ENCODE results near the gene FAM217B.

DNA sequence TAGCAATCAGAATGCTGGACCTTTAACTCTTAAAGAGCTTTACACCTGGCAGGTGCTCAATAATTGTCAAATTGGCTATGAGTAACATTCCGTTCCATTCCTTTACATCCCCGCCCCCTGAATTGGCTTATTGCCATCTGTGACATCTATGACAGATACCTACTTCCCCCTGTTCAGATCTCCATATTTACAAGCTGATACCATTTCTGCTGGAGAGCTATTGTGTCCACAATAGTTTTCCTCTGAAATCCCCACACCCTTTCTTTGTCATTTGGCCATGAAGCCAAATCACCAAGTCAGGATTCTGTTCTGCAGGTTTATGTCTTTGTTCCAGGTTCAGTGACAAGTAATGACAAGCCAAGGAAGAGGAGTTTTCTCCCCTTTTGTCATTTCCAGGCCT, 21.2 kb downstream of the FAM217B start:
- TF ChIP-seq, protein P1, sequence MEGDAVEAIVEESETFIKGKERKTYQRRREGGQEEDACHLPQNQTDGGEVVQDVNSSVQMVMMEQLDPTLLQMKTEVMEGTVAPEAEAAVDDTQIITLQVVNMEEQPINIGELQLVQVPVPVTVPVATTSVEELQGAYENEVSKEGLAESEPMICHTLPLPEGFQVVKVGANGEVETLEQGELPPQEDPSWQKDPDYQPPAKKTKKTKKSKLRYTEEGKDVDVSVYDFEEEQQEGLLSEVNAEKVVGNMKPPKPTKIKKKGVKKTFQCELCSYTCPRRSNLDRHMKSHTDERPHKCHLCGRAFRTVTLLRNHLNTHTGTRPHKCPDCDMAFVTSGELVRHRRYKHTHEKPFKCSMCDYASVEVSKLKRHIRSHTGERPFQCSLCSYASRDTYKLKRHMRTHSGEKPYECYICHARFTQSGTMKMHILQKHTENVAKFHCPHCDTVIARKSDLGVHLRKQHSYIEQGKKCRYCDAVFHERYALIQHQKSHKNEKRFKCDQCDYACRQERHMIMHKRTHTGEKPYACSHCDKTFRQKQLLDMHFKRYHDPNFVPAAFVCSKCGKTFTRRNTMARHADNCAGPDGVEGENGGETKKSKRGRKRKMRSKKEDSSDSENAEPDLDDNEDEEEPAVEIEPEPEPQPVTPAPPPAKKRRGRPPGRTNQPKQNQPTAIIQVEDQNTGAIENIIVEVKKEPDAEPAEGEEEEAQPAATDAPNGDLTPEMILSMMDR (IDR thresholded peaks at IDR 0.05) = no peak
- TF ChIP-seq POLR2A (IDR thresholded peaks at IDR 0.05) = no peak
